K562 (cell line): Measurements from ENCODE around the gene WDR18. TPM values are rescaled to one million over a fixed set of nuclear protein-coding genes. Genes with fewer than 3 reads are reported as not detected.

ENCODE experiments used
- CAMTA2 ChIP-seq: fragments of 250-450 bp; sonication (Bioruptor Pico); conservative IDR thresholded peaks from 2 replicates; pipeline ENCODE4 v1.5.1; 2022
- CEBPB ChIP-seq: fragments of 450-650 bp; IDR thresholded peaks from 2 replicates; pipeline ENCODE4 v1.6.1; 2016; ENCODE audit warnings: missing genetic modification characterization, missing compliant biosample characterization
- ELF4 ChIP-seq: fragments of 450-650 bp; formaldehyde crosslinking; IDR thresholded peaks from 2 replicates; pipeline ENCODE4 v1.4.0; 2022; ENCODE audit warnings: missing genetic modification characterization
- EP300 ChIP-seq: IDR thresholded peaks from 2 replicates; pipeline ENCODE4 v1.6.1; 2012; ENCODE audit warnings: low read length, improper control_type of control experiment
- EWSR1 ChIP-seq: fragments of 450-650 bp; IDR thresholded peaks from 2 replicates; pipeline ENCODE4 v1.6.1; 2018; ENCODE audit warnings: borderline replicate concordance, mild to moderate bottlenecking, low read depth, moderate library complexity; ENCODE audit not compliant: partially characterized antibody
- GABPA ChIP-seq: fragments of 200-800 bp; sonication (Bioruptor generic); conservative IDR thresholded peaks from 2 replicates; pipeline ENCODE4 v1.6.1; 2016; ENCODE audit warnings: low read depth, missing genetic modification characterization, missing compliant biosample characterization
- JUN ChIP-seq, 2 experiments: sonication (generic) in 1 of 2; formaldehyde crosslinking in 1 of 2; IDR thresholded peaks; 2 replicates each; pipeline versions ENCODE4 v1.6.1 to v1.8.0; 2012 to 2022; ENCODE audit warnings: borderline replicate concordance in 2 of 2, mild to moderate bottlenecking in 2 of 2, improper control_type of control experiment in 1 of 2, low read depth in 1 of 2, low read length in 1 of 2, missing genetic modification reagents in 1 of 2
- NELFE ChIP-seq: IDR thresholded peaks from 2 replicates; pipeline ENCODE4 v1.6.1; 2011; ENCODE audit warnings: mild to moderate bottlenecking; ENCODE audit not compliant: insufficient read depth, insufficient read length
- THRAP3 ChIP-seq: fragments of 450-650 bp; IDR thresholded peaks from 2 replicates; pipeline ENCODE4 v1.6.1; 2016; ENCODE audit warnings: mild to moderate bottlenecking, inconsistent platforms, borderline replicate concordance
- ZBTB8A ChIP-seq: fragments of 450-650 bp; IDR thresholded peaks from 2 replicates; pipeline ENCODE4 v1.6.1; 2018; ENCODE audit warnings: mild to moderate bottlenecking, moderate library complexity; ENCODE audit not compliant: partially characterized antibody
- ZC3H4 ChIP-seq: sonication (generic); formaldehyde crosslinking; IDR thresholded peaks from 2 replicates; pipeline ENCODE4 v1.9.0; 2021; ENCODE audit warnings: missing genetic modification reagents, borderline replicate concordance
- ZNF408 ChIP-seq: fragments of 250-450 bp; sonication (Bioruptor Pico); IDR thresholded peaks from 2 replicates; pipeline ENCODE4 v1.4.0; 2020; ENCODE audit warnings: low read depth, mild to moderate bottlenecking, moderate library complexity
- ZZZ3 ChIP-seq: fragments of 450-650 bp; IDR thresholded peaks from 2 replicates; pipeline ENCODE4 v1.6.1; 2016; ENCODE audit warnings: antibody characterized with exemption, mild to moderate bottlenecking, moderate library complexity
- polyA plus RNA-seq, 8 experiments: library from polyadenylated mRNA; depleted of rRNA in 4 of 8; stranded (reverse) in 5 of 8; unstranded in 3 of 8; fragments of >200 nt; fragmentation: Nextera tagmentation in 2 of 8; fragmentation: Illumina TruSeq in 1 of 8; extraction: Ambion mirVana in 2 of 8; extraction: Trizol in 1 of 8; gene quantifications; 2 replicates each; pipeline versions ENCODE4 v1.2.1 to v1.2.3, GENCODE V29; 2011 to 2014; ENCODE audit warnings: inconsistent platforms in 1 of 8, missing spikeins in 1 of 8
- total RNA-seq, 7 experiments: library from RNA; depleted of rRNA in 6 of 7; stranded (reverse); fragments of >200 nt in 6 of 7; fragmentation: Illumina TruSeq in 2 of 7; extraction: Trizol in 2 of 7; gene quantifications; 2 replicates each; pipeline versions ENCODE4 v1.2.1 to v1.2.3, GENCODE V29; 2011 to 2021; ENCODE audit warnings: low replicate concordance in 1 of 7
- TF ChIP-seq, protein P1 (sequence below): fragments of 200-600 bp; sonication (generic); IDR thresholded peaks from one replicate; pipeline ENCODE4 v1.6.1; 2012; ENCODE audit warnings: mild to moderate bottlenecking, low read depth, low read length, inconsistent platforms
- TF ChIP-seq, protein P2 (sequence below): sonication (generic); formaldehyde crosslinking; IDR thresholded peaks from 2 replicates; pipeline ENCODE4 v1.8.0; 2022; ENCODE audit warnings: mild to moderate bottlenecking, low read depth, missing genetic modification reagents

Gene WDR18
- total and polyA plus RNA-seq, 9 of the 15 experiments (the other 6 are each of a cell fraction or from before 2014, with no cell fraction given) = 0.65 to 181 (median 30.1) TPM

DNA sequence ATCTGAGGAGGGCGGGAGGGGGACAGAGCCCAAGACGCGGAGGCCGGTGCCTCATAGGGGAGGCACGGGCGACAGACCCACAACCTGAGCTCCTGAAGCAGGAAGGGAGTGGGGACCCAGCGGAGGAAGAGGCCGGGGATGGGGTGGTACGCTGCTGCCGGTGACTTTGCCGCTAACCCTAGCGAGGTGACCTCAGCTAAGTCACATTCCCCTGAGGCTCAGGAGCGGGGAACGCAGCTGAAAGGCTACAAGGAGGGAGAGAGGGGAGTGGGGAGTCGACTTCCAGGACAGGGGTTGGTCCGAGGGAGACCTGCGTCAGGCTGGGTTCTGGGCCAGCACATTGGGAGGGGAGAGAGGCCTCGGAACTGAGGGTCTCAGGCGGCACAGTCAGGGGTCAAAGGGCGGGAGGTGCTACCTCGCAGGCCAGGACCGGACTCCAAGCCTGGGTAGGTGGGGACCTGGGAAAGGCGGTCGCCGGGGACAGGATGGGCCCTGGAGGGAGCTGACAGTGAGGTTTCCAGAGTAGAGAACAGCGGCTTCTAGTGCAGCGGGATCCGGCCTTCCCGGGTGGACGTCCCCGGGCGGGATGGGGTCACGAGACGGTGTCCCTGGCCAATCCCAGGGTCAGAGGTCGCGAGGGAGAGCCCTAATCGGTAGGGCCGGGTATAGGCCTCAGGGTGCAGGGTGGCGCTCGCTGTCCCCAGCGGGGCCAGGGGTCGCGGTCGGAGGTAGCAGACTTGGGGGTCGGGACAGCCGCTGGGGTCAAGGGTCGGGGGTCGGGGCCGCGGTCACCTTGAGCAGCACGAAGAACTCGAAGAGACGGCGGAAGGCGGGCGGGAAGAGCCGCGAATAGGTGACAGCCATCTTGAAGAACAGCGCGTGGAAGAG lies 36.1 kb downstream of the WDR18 start (continued):
- TF ChIP-seq, protein P1, sequence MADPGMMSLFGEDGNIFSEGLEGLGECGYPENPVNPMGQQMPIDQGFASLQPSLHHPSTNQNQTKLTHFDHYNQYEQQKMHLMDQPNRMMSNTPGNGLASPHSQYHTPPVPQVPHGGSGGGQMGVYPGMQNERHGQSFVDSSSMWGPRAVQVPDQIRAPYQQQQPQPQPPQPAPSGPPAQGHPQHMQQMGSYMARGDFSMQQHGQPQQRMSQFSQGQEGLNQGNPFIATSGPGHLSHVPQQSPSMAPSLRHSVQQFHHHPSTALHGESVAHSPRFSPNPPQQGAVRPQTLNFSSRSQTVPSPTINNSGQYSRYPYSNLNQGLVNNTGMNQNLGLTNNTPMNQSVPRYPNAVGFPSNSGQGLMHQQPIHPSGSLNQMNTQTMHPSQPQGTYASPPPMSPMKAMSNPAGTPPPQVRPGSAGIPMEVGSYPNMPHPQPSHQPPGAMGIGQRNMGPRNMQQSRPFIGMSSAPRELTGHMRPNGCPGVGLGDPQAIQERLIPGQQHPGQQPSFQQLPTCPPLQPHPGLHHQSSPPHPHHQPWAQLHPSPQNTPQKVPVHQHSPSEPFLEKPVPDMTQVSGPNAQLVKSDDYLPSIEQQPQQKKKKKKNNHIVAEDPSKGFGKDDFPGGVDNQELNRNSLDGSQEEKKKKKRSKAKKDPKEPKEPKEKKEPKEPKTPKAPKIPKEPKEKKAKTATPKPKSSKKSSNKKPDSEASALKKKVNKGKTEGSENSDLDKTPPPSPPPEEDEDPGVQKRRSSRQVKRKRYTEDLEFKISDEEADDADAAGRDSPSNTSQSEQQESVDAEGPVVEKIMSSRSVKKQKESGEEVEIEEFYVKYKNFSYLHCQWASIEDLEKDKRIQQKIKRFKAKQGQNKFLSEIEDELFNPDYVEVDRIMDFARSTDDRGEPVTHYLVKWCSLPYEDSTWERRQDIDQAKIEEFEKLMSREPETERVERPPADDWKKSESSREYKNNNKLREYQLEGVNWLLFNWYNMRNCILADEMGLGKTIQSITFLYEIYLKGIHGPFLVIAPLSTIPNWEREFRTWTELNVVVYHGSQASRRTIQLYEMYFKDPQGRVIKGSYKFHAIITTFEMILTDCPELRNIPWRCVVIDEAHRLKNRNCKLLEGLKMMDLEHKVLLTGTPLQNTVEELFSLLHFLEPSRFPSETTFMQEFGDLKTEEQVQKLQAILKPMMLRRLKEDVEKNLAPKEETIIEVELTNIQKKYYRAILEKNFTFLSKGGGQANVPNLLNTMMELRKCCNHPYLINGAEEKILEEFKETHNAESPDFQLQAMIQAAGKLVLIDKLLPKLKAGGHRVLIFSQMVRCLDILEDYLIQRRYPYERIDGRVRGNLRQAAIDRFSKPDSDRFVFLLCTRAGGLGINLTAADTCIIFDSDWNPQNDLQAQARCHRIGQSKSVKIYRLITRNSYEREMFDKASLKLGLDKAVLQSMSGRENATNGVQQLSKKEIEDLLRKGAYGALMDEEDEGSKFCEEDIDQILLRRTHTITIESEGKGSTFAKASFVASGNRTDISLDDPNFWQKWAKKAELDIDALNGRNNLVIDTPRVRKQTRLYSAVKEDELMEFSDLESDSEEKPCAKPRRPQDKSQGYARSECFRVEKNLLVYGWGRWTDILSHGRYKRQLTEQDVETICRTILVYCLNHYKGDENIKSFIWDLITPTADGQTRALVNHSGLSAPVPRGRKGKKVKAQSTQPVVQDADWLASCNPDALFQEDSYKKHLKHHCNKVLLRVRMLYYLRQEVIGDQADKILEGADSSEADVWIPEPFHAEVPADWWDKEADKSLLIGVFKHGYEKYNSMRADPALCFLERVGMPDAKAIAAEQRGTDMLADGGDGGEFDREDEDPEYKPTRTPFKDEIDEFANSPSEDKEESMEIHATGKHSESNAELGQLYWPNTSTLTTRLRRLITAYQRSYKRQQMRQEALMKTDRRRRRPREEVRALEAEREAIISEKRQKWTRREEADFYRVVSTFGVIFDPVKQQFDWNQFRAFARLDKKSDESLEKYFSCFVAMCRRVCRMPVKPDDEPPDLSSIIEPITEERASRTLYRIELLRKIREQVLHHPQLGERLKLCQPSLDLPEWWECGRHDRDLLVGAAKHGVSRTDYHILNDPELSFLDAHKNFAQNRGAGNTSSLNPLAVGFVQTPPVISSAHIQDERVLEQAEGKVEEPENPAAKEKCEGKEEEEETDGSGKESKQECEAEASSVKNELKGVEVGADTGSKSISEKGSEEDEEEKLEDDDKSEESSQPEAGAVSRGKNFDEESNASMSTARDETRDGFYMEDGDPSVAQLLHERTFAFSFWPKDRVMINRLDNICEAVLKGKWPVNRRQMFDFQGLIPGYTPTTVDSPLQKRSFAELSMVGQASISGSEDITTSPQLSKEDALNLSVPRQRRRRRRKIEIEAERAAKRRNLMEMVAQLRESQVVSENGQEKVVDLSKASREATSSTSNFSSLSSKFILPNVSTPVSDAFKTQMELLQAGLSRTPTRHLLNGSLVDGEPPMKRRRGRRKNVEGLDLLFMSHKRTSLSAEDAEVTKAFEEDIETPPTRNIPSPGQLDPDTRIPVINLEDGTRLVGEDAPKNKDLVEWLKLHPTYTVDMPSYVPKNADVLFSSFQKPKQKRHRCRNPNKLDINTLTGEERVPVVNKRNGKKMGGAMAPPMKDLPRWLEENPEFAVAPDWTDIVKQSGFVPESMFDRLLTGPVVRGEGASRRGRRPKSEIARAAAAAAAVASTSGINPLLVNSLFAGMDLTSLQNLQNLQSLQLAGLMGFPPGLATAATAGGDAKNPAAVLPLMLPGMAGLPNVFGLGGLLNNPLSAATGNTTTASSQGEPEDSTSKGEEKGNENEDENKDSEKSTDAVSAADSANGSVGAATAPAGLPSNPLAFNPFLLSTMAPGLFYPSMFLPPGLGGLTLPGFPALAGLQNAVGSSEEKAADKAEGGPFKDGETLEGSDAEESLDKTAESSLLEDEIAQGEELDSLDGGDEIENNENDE = no peak
- TF ChIP-seq CAMTA2 (CRISPR knock-in tag) (no peak), NELFE (no peak), ZC3H4 (CRISPR knock-in tag) (no peak), THRAP3 (no peak), GABPA (no peak), EP300 (no peak), ZNF408 (no peak), ELF4 (CRISPR knock-in tag) (no peak), EWSR1 (no peak), ZZZ3 (no peak), CEBPB (tag) (no peak), JUN (IDR thresholded peaks at IDR 0.05; ENCODE audit: borderline replicate concordance, low read depth, low read length) (no peak), JUN (CRISPR knock-in tag; IDR thresholded peaks at IDR 0.05; ENCODE audit: borderline replicate concordance) (no peak), ZBTB8A (no peak)
- TF ChIP-seq, protein P2, sequence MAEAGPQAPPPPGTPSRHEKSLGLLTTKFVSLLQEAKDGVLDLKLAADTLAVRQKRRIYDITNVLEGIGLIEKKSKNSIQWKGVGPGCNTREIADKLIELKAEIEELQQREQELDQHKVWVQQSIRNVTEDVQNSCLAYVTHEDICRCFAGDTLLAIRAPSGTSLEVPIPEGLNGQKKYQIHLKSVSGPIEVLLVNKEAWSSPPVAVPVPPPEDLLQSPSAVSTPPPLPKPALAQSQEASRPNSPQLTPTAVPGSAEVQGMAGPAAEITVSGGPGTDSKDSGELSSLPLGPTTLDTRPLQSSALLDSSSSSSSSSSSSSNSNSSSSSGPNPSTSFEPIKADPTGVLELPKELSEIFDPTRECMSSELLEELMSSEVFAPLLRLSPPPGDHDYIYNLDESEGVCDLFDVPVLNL (CRISPR knock-in tag) = no peak
